Left renal pelvis (tissue), 4 donors: ENCODE data around the gene DSCAML1. TPM values are rescaled to one million over a fixed set of nuclear protein-coding genes. Genes with fewer than 3 reads are reported as not detected.
"Not testable (repeated sequence)": the region's sequence is repeated elsewhere in the genome, so short reads cannot be mapped to it uniquely, and the experiment has no call there.

Source experiments
- DNase-seq, 4 donors: peaks; one replicate each; pipeline ENCODE4 v3.0.0-alpha.2; 2013; ENCODE audit warnings: low read depth in 4 of 4, low spot score in 3 of 4
- polyA plus RNA-seq, 4 donors: library from polyadenylated mRNA; unstranded; fragments of 120-200 nt; gene quantifications; one replicate each; pipeline ENCODE4 v1.2.1, GENCODE V29; 2013; ENCODE audit not compliant: insufficient read length in 4 of 4

The DSCAML1 gene
- polyA plus RNA-seq, 4 donors, result 0.25 to 3.4 (median 1.9) TPM

DNA sequence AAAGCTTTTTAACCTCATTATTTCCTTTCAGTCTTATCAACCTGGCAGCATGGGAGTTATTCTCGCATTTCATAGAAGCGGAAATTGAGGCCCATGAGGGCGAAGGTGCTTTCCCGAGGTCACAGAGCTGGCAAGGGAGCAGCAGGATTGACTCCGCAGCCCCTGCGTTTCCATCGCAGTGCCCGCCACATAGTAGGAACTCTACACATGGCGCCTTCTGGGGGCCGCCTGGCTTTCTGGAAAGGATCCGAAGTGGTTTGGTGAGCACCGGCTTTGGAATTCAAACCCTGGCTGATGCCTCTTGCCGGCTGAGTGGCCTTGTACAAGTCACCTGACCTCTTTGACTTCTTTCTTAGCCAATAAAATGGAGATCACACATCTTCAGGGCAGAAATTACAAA, 376.0 kb downstream of the DSCAML1 start:
- no peak for DNase-seq

DNA sequence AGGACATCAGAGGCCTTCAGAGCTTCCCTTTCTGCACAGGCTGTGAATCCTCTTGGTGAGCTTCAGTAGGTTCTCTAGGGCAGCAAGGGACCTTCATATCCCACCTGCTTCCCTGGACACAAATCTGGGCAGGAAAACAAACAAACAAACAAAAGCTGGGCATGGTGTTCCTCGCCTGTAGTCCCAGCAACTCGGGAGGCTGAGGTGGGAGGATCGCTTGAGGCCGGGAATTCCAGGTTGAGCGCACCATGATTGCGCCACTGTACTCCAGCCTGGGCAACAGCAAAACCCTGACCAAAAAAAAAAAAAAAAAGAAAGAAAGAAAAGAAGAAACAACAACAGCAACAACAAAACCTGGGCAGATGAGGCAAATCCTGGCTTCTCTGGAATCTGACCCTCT, 376.4 kb downstream of the DSCAML1 start:
- no peak for DNase-seq

DNA sequence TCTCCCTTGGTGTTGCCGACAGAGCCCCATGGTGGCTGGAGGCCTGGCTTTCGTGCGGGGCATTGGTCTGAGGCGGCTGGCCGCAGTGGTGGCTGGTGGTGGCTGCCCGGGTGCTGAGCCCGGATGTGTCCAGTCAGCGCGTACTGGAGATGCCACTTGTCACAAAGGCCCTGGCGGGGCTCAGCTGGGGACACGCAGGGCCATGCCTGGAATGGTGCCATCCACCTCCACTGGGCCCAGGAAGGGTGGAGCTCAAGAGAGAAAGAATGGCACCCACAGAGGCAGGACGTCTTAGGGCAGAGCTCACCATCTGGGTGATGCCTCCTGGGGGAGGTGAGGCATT, 376.9 kb downstream of the DSCAML1 start:
- DNase-seq, result no peak

GRCh38 chr11:117419482-117420142, 377.4 kb downstream of the DSCAML1 start:
- DNase-seq, result no peak

DNA sequence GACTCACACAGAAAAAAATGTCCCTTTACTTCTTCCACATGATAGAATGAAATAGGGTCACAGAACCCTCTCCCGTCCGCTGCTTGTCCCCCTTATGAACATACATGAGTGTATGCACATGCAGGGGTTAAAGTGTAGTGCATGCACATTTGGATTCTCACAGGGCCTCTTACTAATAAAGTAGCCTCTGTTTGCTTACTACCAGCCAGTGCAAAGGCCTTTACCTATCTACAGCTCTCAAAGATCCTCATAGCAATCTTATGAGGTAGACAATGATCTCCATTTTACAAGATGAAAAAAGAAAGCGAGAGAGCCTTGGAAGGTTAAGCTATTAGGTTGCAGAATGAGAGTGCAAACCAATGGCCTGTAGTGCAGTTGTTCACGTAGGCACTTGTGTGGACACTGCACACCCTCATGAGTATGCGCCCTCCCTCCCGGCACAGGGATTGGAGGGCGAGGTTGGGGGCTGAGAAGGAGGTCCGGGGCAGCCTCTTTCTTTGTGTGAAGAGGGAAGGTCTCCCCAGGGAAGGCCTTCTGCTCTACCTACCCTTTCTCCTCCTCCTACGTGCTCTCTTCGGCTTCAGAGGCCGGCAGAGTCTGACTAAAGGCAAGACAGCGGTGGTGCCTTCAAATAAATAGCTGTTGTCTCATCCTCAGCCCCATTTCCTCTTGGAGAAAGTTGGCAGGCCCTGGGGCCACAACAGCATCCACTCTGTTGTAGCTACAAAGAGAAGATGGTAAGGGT, 378.1 kb downstream of the DSCAML1 start:
- no peak for DNase-seq

DNA sequence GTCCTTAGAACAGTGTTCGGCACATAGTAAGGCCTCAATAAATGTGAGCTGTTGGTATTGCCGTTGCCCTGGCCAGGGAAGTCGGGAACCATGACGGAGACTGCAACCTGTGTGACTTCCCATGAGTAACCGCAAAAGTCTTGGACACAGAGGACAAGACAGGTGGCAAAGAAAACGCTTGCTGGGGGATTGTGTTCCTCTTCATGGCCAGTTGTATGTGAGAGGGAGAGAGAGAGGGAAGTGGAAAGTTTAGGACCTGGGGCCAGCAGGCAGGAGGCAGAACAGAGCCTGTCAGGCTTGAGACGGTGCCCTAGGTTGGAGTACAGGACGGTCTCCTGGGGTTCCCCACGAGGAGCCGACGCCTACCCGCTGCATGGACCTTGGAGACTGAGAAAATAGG, 379.2 kb downstream of the DSCAML1 start:
- no peak for DNase-seq

GRCh38 chr11:117417342-117417741, 379.7 kb downstream of the DSCAML1 start:
- no peak for DNase-seq

DNA sequence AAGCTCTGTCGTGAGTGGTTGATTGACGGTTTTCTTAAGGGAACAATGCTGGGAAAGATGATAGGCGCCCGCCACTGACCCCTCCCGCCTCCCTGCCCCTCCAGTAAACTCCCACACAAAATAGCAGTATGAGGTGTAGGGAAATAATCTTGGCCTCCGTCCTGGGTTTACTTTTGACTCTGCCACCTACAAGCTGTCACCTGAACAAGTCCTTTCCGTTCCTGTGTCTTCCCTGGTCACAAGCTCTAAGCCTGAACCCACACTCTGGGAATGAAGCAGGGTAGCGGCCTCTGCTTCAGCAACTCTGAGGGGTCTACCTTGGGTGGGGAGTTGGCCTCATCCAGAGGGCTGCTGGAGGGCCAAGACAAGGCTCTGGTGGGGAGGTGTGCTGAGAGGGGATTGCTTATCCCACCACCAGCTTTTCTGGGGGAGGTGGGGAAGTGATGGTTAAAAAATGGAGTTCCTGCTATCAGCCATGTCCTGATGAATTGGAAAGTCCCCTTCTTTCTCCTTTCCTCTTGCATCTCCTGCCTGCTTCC, 381.6 kb downstream of the DSCAML1 start:
- no peak for DNase-seq

GRCh38 chr11:117414724-117415123, 382.3 kb downstream of the DSCAML1 start:
- no peak for DNase-seq

GRCh38 chr11:117413616-117414015, 383.4 kb downstream of the DSCAML1 start:
- DNase-seq, result no peak

DNA sequence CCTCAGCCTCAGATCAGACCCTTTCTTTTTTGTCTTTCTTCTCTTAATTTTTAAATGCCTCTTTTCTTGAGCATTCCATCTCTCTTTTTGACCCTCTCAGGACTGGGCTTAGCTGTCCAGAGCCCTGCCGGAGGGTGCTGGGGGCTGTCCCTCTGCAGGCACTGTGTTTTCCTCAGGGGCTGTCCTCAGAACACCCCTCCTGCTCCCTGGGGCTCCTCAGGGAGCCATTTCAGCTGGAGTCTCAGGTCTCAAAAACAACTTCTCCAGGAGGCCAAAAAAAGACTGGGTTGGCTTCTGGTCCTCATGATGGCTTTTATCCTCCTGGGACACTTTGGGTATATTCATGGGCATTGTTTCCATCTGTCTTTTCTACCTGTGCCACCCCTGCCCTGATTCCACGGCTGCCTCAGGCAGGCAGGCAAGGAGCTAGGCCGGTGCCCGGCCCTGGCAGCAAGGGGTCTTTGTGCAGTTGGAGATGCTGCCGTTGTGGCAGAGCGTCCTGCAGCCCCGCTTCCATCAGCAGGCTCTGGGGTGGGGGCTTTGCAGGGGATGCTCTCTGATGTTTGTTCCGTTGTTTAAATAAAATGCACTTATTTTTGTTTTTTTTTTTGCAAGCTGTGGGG, 384.3 kb downstream of the DSCAML1 start:
- DNase-seq, result no peak

DNA sequence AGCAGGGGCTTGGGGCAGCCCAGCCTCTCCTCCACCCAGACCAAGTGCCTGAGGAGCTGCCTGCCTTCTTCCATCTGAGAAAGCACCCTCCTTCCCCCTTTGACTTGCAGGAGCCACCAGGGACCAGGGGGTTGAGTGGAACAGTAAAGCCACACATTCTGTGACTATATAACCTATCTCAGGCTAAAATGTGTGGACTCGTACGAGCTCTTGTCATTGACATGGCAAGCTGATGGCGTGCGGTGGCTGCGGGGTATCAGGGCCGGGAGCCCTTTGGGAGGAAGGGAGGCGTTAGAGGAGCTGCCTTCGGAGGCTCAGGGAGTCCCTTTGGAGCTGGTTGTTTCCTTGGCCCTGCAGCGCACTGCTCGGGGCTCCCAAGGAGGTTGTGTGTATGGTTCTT, 384.8 kb downstream of the DSCAML1 start:
- no peak for DNase-seq

DNA sequence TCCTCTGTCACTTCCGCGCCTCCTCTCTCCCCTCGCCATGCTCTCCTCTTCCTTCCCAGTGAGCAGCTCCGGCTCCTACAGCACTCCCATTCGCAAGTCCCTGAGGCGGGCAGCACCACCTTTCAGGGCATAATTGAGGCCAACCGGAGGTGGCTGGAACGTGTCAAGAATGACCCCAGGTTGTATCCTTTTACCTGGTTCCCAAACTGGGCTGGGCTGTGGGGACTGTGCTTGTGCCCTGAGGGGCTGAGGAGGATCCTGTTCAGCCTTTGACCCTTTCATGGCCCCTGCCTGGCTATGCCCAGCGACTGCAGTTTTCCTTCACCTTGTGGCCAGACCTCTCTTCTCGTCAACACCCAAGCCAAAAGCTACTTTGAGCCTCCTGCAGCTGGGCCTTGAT, 385.3 kb downstream of the DSCAML1 start:
- no peak for DNase-seq

- no peak for DNase-seq
Measured at GRCh38 chr11:117410861-117411710, 385.9 kb downstream of the DSCAML1 start.

DNA sequence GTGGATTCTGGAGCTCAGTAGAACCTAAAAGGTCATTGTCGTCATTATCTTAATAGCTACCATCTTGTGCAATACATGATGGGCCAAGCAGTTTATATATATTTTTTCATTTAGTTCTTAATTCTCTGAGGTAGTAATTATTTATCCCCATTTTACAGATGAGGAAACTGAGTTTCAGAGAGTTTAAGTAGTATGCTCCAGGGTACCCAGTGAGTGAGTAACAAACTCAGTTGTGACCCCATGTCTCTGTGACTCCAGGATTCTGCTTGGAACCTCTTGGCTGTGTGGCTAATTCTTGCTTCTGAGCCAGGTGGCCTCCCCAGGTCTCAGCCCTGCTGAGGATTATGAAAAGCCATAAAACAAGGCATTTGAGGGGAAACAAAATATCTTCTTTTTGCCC, 386.8 kb downstream of the DSCAML1 start:
- no peak for DNase-seq

- no peak for DNase-seq
Measured at GRCh38 chr11:117409511-117409910, 387.5 kb downstream of the DSCAML1 start.

GRCh38 chr11:117408356-117408755, 388.7 kb downstream of the DSCAML1 start:
- no peak for DNase-seq

- DNase-seq, result no peak
Measured at GRCh38 chr11:117407016-117407415, 390.0 kb downstream of the DSCAML1 start.

DNA sequence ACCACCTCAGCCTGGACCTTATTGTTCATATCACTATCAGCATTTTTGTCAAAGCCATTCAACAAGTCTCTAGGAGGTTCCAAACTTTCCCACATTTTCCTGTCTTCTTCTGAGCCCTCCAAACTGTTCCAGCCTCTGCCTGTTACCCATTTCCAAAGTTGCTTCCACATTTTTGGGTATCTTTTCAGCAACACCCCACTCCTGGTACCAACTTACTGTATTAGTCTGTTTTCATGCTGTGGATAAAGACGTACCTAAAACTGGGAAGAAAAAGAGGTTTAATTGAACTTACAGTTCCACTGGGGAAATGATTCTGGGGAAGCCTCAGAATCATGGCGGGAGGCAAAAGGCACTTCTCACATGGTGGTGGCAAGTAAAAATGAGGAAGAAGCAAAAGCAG, 391.1 kb downstream of the DSCAML1 start:
- not testable (repeated sequence) for DNase-seq

DNA sequence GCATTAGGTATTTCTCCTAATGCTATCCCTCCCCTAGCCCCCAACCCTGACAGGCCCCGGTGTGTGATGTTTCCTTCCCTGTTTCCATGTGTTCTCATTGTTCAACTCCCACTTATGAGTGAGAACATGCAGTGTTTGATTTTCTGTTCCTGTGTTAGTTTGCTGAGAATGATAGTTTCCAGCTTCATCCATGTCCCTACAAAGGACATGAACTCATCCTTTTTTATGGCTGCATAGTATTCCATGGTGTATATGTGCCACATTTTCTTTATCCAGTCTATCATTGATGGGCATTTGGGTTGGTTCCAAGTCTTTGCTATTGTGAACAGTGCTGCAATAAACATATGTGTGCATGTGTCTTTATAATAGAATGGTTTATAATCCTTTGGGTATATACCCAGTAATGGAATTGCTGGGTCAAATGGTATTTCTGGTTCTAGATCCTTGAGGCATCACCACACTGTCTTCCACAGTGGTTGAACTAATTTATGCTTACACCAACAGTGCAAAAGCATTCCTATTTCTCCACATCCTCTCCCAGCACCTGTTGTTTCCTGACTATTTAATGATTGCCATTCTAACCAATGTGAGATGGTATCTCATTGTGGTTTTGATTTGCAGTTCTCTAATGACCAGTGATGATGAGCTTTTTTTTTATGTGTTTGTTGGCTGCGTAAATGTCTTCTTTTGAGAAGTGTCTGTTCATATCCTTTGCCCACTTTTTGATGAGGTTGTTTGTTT, 397.7 kb downstream of the DSCAML1 start:
- not testable (repeated sequence) for DNase-seq
